Stimulated activated CD4-positive, alpha-beta T cell treated with anti-CD3 and anti-CD28 coated beads, Interleukin-2, amount 100 ng/mL, for 4 hours (primary cell): Measurements from ENCODE around the gene CCL8.
"Not testable (repeated sequence)": the region's sequence is repeated elsewhere in the genome, so short reads cannot be mapped to it uniquely, and the experiment has no call there.

Experiments
- DNase-seq: peaks from one replicate; pipeline ENCODE4 v3.0.0-alpha.2; 2020; ENCODE audit warnings: low read depth

The CCL8 gene

DNA sequence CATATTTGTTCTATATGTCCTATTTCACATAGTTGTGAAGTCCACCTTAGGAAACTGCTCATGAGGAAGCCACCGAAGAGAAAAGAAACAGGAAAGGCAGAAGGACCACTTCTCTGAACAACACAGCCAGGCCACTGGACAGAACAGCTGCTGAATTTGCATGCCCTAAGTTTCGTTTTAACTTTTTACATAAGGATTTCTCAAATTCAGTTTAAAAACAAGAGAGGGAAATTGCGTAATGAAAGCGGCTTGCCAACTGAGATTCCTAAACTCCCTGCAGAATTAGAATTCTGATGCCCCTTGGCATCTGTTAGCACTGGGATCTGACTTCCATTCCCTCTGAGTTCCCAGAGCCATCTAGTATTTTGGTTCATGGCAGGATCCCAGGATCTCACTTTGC lies 5.0 kb upstream of the CCL8 start:
- no peak for DNase-seq

DNA sequence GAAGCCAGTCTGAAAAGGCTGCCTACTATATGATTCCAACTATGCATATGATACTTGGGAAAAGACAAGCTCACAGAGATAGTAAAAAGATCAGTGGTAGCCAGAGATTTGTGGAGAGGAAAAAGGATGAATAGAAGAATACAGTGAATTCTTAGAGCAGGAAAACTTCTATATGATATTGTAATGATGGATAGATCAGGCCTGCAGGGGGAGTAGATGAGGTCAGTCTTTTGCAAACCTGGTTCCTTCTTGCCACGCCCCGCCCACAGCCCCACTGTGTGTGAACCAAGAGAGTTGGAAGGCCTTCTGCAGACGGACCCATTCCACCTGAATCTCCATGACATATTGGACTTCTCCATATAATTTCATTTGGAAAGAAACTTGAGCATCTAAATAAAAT lies 761 bp upstream of the CCL8 start:
- DNase-seq = no peak

DNA sequence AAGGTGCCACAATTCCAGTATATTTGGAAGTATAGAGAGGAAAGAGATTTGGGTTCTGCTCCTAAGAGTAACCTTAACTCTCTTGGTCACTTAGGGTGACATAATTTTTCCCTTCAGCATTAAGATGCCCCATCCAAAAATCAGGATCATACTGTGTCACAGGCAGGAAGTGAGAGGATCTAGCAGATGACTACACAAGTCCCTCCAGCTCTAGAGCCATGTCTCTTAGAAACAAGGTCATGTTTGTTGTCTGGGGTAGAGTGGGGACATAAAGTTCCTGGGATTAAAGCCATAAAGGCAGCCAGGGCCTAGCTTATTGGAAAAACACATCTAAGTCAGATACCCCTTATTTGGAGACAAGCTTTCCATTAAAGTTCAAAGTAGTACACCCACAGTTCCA lies 2.7 kb downstream of the CCL8 start:
- DNase-seq = no peak

DNA sequence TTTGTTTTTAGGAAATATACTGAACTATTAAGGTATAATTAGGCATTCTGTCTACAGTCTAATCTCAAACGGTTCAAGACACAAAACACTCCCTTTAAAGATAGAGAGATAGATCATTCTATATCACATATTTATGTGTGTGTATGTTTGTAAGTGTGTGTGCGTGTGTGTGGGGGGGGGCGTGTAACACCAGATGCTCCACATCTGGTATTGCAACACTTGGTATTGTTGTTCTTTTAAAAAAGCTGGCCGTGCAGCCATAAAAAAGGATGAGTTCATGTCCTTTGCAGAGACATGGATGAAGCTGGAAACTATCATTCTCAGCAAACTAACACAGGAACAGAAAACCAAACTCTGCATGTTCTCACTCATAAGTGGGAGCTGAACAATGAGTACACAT lies 8.3 kb downstream of the CCL8 start:
- not testable (repeated sequence) for DNase-seq

DNA sequence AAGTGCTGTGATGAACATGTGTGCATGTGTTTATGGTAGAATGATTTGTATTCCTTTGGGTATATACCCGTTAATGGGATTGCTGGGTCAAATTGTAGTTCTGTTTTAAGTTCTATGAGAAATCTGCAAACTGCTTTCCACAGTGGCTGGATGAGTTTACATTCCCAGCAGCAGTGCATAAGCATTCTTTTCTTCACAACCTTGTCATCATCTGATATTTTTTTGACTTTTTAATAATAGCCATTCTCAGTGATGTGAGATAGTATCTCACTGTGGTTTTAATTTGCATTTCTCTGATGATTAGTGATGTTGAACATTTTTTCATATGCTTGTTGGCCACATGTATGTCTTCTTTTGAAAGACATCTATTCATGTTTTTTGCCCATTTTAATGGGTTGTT lies 18.5 kb downstream of the CCL8 start:
- DNase-seq = no peak

DNA sequence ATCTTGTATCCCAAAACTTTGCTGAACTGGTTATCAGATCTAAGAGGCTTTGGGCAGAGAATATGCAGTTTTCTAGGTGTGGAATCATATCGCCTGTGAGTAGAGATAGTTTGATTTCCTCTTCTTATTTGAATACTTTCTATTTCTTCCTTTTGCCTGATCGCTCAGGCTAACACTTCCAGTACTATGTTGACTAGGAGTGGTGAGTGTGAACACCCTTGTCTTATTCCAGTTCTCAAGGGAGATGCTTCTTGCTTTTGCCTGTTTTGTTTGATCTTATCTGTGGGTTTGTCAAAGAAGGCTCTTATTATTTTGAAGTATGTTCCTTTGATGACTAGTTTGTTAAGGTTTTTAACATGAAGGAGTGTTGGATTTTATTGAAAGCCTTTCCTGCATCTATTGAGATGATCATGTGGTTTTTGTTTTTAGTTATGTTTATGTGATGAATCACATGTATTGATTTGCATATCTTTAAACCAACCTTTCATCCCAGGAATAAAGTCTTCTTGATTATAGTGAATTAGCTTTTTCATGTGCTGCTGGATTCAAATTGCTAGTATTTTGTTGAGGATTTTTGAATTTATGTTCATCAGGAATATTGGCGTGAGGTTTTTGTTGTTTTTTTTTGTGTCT lies 20.0 kb downstream of the CCL8 start:
- no peak for DNase-seq

DNA sequence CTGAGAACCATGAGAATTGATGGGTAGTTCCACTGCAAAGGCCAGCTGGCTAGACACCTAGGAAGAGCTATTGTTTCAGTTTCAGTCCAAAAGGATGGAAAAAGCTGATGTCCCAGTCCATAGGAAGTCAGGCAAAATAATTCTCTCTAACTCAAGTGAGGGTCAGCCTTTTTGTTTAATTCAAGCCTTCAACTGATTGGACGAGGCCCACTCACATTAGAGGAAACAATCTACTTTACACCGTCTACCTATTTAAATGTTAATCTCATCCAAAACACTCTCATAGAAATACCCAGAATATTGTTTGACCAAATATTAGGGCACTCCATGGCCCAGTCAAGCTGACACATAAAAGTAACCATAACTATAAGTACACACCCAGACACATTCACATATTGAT lies 22.7 kb downstream of the CCL8 start:
- DNase-seq = no peak

DNA sequence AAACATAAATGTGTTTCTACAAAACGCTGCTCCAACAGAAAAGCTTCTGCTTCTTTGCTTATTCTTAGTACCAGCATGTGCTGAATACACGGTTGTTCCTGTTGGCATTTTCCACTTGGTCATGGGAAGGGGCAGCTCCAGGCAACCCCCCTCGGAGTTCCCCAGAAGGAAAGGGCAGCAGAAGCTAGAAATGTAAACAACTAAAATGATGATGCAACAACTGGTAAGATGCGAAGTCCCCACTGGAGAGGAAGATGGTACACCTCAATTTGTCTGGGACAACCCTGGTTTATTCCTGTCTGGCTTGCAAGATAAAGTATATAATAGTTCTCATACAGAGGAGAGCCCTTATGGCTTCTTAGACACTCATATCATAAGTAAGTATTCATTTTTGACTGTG lies 27.8 kb downstream of the CCL8 start:
- no peak for DNase-seq

DNA sequence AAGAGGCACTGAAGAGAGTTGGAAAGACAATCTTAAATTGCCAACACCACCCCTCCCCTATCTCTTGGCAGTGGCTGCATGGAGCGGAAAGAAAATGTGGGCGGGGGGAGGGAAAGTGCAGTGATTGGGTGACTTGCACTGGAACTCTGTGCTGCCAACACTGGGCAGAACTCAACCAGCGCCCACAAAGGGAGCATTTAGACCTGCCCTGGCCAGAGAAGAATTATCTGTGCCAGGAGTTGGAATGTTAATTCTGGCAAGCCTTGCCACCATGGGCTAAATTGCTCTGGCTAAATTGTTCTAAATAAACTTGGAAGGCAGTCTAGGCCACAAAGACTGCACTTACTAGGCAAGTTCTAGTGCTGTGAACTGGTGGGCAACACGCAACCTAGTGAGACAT lies 30.5 kb downstream of the CCL8 start:
- no peak for DNase-seq

DNA sequence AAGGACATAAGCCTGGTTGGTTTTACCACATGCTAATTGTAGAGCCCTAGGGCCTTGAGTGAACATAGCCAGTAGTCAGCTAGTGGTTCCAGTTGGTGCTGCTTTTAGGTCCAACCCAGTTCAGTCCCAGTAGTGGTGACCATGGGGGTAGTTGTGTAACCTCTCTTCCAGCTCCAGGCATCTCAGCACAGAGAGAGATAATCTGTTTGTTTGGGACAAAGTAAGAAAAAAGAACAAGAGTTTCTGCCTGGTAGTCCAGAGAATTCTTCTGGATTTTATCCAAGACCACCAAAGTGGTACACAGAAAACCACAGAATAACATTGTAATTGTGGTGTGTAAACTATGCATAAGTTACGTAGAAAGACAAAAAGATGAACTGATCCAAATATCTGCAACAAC lies 31.9 kb downstream of the CCL8 start:
- DNase-seq = no peak

DNA sequence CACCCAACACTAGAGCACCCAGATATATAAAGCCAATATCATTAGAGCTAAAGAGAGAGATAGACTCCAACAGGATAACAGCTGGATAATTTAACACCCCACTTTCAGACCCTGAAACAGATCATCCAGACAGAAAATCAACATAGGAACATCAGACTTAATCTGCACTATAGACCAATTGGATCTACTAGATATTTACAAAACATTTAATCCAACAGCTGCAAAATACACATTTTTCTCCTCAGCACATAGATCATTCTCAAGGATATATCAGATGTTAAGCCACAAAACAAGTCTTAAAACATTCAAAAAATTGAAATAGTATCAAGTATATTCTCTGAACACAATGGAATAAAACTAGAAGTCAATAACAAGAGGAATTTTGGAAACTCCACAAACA lies 33.0 kb downstream of the CCL8 start:
- DNase-seq = no peak

DNA sequence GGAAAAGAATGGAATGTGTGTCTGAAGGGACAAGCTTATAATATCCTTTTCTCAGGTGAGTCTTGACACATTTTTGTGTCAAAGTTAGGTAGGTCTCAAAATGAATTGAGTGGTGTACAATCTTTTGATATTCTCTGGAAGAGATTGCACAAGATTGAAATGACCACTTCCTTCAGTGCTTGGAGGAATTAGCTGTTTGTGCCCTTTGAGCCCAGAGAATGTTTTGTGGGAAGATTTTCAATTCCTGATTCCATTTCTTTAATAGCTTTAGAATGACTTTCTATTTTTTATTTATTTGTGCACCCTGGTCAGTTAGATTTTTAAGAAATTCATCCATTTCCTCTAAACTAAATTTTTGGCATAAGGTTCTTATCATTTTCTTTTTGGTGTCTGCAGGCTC lies 35.4 kb downstream of the CCL8 start:
- no peak for DNase-seq

DNA sequence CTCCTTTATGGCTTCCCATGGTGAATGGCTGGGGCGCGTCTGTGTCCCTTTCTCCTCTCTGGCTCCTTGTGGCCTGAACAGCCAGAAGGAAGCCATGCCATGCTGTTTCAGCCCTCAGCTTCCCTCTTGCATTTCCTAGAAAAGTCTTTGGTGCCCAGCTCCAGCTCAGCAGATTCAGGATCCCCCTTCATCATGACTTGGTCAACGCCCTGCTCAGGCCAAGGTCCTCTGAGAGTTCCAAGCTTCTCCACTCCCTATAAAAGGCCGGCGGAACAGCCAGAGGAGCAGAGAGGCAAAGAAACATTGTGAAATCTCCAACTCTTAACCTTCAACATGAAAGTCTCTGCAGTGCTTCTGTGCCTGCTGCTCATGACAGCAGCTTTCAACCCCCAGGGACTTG lies 37.0 kb downstream of the CCL8 start, which contains the start of gene CCL13:
TSS of gene CCL13 (plus strand) at position 287 of the 400 bp plus-strand sequence. CDS start at position 334, 47 bp downstream.
- DNase-seq = no peak

DNA sequence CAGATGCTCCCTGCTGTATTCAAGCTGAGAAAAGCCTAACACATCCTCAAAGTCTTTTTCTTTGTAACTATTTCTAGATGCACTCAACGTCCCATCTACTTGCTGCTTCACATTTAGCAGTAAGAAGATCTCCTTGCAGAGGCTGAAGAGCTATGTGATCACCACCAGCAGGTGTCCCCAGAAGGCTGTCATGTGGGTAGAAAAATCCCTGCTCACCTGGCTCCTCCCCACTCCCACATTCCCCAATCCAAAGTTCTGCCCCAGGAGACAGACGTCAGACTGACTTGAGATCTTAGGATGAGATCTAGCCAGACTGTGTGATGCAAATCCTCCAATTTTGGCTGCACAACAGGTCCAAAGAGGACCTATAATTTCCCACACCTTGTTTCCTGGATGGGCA lies 38.2 kb downstream of the CCL8 start:
- DNase-seq = no peak

DNA sequence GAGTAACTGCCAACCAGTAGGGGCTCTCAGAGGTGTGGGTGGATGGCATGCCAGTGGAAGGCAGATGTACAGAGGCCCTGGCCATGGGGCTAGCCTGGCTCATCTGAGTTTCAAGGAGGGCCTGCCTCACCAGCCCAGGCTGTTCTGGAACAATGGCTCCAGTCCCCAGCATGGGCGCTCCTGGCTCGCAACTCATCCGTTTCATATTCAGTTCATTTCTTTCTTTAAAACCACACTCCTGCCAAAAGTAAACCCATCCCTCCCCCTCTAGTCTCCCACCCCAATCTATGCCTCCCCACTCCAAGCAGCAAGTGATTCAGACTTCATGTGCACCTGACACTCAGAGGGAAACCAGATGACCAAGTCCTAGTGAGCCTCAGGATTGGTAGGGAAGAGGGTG lies 39.4 kb downstream of the CCL8 start:
- no peak for DNase-seq

DNA sequence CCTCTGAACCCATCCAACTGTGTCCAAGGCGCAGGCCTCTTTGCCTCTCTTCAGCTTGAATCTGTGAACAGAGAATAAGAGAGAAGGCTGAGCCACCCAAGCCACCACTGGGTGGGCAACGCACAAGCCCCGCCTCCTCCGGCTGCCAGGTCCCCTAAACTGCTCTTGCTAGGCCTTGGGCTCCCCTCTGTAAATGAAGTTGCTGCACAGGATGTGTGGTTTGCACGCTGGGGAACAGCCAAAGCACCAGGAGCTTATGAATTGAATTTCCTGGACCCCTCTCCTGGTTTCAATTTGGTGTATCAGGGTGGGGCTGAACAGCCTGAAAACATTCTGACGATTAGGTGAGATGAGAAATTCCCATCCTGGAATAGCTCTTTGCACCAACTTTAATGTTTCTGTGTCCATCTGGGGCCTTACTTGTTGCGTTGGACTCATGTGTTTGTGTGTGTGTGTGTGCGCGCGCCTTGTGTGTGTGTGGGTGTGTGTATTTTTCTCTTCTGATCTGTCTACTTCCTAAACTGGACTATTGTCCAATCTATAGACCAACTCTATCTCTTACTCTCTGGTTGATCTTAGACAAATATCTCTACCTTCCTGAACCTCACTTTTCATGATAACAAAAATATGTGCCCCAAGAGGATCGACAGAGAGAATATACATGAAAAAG lies 41.5 kb downstream of the CCL8 start:
- DNase-seq = no peak

DNA sequence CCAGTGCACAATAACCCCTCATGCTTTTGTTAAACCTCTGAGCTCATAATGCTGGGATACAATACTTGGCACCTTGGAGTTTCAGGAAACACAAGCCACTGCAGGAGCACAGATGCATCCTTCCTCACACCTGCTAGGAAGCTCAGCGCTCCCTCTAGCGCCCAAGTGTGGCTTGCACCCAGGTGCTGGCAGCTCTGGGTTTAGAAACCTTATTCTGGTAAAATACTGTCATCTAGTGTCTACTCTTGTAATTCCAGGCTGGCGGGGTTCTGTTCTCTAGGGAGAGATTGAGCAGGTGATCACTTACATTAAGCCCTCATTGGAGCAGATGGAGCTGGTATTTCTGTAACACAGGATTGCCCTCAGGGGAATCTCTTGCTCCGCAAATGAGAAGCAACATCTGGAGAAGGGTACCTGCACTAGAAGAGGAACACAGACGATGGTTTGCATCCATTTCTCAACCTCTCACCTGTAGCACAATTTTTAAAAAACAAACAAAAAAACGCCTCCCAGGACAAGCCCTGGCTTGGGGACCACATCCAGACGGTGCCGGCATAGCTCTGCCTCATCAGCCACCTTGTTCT lies 42.3 kb downstream of the CCL8 start:
- peak; percentile 12 for DNase-seq

DNA sequence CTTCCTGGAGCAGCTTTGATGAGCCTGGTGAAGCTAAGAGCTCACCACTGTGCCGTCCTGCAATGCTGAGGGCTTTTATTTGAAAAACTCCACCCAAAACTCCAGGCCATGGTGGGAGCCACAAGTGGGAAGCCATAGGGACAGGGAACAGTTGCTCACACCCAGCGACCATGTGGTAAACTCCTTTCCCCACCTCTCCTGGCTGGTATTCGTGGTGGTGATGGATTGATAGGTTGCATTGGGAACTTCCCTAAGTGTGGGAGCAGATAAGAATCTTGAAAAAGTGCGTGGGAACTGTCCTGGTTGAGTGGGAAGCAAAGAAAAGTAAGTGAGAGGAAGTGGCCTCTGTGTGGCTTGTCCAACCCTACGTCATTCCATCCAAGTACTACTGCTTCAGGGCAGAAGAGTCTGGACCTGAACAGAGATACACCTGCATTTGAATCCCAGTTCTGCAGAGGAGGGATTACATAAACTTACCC lies 44.0 kb downstream of the CCL8 start, which contains the start of gene CCL1:
TSS of gene CCL1 (minus strand) at position 51 of the 479 bp plus-strand sequence. CDS start 72 bp downstream, outside the sequence.
- DNase-seq = no peak

DNA sequence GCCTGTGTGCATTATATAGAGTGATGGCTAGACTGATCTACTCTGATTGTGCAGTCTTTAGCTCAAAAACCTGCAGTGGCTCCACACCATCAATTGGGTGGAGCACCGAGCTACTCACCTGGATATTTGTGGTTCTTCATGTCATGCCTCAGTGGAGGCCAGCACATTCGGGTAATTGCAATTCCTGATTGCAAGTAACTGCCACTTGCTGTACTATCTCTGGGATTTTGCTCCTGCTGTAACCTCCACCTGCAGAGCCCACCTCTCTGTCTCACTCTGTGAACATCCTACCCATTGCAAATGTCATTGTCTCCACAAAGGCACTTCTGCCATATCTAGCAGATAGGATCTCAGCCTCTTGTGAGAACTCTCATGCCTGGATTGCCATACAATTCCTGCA lies 45.5 kb downstream of the CCL8 start:
- no peak for DNase-seq

DNA sequence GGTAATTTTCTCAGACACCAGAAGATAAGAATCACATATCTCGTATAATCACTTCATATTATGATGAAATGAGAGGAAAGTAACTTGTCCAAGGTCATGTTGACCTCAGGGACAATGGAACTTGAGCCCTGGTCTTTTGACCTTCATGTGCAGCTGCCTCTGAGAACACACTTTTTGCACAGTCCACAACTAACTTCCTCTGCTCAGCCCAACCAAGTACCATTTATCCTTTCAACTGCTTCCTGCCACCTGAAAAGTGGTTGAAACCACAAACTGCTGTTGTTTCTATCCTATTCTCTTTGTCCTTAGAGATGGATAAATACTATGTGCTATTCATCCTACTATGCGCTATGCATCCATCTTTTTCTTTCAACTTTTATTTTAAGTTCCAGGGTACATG lies 46.1 kb downstream of the CCL8 start:
- DNase-seq = no peak

DNA sequence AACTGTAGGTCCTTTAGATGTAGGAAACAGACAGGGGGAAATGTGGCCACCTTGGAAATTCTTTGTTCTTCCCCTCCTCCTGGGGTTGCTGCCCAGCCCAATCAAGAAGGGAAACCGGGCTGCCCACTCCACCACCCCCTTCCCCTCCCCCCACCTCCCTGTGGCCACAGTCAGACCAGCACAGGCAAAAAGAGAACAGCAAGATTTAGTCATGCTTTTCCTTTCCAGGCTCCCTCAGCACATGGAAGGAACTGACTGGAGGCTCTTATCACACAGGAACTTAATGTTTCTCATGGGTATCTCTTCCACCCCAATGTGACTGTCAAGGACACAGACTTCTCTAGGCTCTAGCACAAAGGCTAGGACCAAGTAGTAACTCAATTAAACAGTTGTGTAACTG lies 46.8 kb downstream of the CCL8 start:
- no peak for DNase-seq

DNA sequence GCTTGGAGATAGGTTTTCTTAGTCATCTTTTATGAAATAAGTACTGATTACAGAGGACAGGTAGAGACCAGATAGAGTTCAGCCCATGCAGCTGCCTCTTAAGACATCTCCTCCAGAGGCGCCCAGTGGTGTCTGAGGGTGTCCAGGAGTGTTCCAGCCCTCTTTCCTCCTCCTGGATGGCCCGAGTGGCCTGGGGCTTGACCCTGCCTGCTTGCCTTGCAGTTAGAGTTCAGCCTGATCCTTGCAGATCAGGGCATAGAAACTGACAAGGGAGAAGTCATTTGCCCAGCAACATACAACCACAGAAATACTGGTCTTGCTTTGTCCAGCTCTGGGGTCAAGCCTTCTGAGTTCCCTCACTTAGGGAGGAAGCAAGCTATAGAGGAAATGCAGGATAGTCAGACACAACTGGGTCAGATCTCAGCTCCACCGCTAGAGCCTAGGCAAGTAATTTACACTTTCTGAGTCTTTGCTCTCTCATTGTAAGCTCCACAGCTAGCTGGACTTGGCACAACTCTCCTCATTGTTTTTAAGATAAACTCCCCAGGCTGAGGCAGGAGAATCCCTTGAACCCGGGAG lies 47.4 kb downstream of the CCL8 start:
- DNase-seq = no peak
